IMR-90 (cell line): ENCODE measurements around the gene ABCC4.

Source experiments
- BHLHE40 ChIP-seq: fragments of 150-350 bp; IDR thresholded peaks from 2 replicates; pipeline ENCODE4 v1.6.1; 2016; ENCODE audit warnings: mild to moderate bottlenecking, low read depth, low read length
- CEBPB ChIP-seq: IDR thresholded peaks from 2 replicates; pipeline ENCODE4 v1.6.1; 2012; ENCODE audit warnings: low read depth, low read length, improper control_type of control experiment
- CHD1 ChIP-seq: IDR thresholded peaks from 2 replicates; pipeline ENCODE4 v1.6.1; 2012; ENCODE audit warnings: low read depth, low read length, improper control_type of control experiment
- CTCF ChIP-seq: conservative IDR thresholded peaks from 2 replicates; pipeline ENCODE4 v1.5.1; 2012; ENCODE audit warnings: mild to moderate bottlenecking, low read depth, low read length, improper control_type of control experiment
- FOS ChIP-seq: fragments of 150-350 bp; IDR thresholded peaks from 2 replicates; pipeline ENCODE4 v1.6.1; 2016; ENCODE audit warnings: low read depth, low read length
- MAFK ChIP-seq: IDR thresholded peaks from 2 replicates; pipeline ENCODE4 v1.6.1; 2012; ENCODE audit warnings: low read depth, low read length, improper control_type of control experiment
- MAZ ChIP-seq: IDR thresholded peaks from 2 replicates; pipeline ENCODE4 v1.6.1; 2012; ENCODE audit warnings: low read depth, mild to moderate bottlenecking, low read length, improper control_type of control experiment, moderate library complexity, borderline replicate concordance
- POLR2A ChIP-seq: IDR thresholded peaks from 2 replicates; pipeline ENCODE4 v1.6.1; 2012; ENCODE audit warnings: mild to moderate bottlenecking, low read depth, low read length
- RAD21 ChIP-seq: IDR thresholded peaks from 2 replicates; pipeline ENCODE4 v1.6.1; 2012; ENCODE audit warnings: low read length, improper control_type of control experiment
- RCOR1 ChIP-seq: IDR thresholded peaks from 2 replicates; pipeline ENCODE4 v1.6.1; 2012; ENCODE audit warnings: mild to moderate bottlenecking, low read length, improper control_type of control experiment; ENCODE audit not compliant: insufficient replicate concordance
- RFX5 ChIP-seq: IDR thresholded peaks from 2 replicates; pipeline ENCODE4 v1.8.0; 2012; ENCODE audit warnings: low read depth, mild to moderate bottlenecking, low read length, moderate library complexity
- TF ChIP-seq, protein P1 (sequence below): fragments of 150-350 bp; IDR thresholded peaks from 2 replicates; pipeline ENCODE4 v1.6.1; 2017; ENCODE audit warnings: mild to moderate bottlenecking, antibody characterized with exemption, low read length, low read depth

DNA sequence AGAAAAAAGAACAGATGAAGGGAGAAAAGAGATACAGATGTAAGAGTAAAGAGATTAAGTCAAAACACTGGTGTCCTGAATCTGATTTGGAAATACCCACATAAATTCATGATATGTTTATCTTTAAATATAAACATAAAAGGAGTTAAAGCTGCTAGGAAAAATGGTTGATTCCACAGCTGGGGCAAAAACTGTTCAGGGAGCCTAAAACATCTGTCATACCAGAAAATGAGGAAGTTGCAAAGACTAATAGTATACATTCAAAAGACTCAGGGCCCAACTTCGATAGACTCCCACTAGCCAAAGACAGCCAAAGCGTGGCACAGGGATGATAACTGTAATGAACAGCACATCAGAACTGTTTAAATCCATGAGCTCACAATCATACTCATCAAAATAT lies 62.0 kb downstream of the ABCC4 start:
- TF ChIP-seq POLR2A (no peak), CTCF (no peak), BHLHE40 (no peak), FOS (no peak), RCOR1 (no peak), RFX5 (no peak), MAZ (no peak), RAD21 (no peak), MAFK (no peak), CHD1 (no peak), CEBPB (no peak)
- TF ChIP-seq, protein P1, sequence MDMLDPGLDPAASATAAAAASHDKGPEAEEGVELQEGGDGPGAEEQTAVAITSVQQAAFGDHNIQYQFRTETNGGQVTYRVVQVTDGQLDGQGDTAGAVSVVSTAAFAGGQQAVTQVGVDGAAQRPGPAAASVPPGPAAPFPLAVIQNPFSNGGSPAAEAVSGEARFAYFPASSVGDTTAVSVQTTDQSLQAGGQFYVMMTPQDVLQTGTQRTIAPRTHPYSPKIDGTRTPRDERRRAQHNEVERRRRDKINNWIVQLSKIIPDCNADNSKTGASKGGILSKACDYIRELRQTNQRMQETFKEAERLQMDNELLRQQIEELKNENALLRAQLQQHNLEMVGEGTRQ: no peak
